Right lobe of liver (tissue), 4 donors: Measurements from ENCODE around the gene KIAA1549.

Experiments used
- POLR2A ChIP-seq: fragments of 450-650 bp; IDR thresholded peaks from one replicate; pipeline ENCODE4 v1.6.1; 2017; ENCODE audit warnings: antibody characterized with exemption, mild to moderate bottlenecking
- TF ChIP-seq, protein P1 (sequence below), 4 donors: fragments of 200-600 bp in 3 of 4; fragments of 450-650 bp in 1 of 4; IDR thresholded peaks; one replicate each; pipeline versions ENCODE4 v1.5.1 to v1.8.0; 2016 to 2022; ENCODE audit warnings: antibody characterized with exemption in 4 of 4, mild to moderate bottlenecking in 2 of 4
- donor health status: DM: no; HTN: no; CAD: no.
- donor health status: DM: no; HTN: no; CAD: no.
- donor health status: DM: no; HTN: yes; CAD: no.

DNA sequence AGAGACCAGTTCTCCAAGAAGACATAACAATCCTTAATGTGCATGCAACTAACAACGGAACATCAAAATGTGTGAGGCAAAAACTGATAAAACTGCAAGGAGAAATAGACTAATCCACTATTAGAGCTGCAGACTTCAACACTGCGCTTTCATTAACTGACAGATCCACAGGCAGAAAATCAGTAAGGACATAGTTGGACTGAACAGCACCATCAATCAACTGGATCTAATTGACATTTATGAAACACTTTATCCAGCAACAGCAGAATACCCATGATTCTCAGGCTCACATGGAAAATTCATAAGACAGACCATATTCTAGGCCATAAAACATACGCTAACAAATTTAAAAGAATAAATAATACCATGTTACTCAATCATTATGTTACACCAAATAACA, 161.6 kb downstream of the KIAA1549 start:
- no peak for TF ChIP-seq POLR2A
- TF ChIP-seq, protein P1, sequence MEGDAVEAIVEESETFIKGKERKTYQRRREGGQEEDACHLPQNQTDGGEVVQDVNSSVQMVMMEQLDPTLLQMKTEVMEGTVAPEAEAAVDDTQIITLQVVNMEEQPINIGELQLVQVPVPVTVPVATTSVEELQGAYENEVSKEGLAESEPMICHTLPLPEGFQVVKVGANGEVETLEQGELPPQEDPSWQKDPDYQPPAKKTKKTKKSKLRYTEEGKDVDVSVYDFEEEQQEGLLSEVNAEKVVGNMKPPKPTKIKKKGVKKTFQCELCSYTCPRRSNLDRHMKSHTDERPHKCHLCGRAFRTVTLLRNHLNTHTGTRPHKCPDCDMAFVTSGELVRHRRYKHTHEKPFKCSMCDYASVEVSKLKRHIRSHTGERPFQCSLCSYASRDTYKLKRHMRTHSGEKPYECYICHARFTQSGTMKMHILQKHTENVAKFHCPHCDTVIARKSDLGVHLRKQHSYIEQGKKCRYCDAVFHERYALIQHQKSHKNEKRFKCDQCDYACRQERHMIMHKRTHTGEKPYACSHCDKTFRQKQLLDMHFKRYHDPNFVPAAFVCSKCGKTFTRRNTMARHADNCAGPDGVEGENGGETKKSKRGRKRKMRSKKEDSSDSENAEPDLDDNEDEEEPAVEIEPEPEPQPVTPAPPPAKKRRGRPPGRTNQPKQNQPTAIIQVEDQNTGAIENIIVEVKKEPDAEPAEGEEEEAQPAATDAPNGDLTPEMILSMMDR (IDR thresholded peaks at IDR 0.05) = no peak
